GM19238 (cell line): ENCODE measurements around the gene HSPA12A.

Experiments
- DNase-seq: peaks from one replicate; pipeline ENCODE4 v3.0.0; 2011; ENCODE audit warnings: low spot score; ENCODE audit not compliant: insufficient read length

Gene HSPA12A

DNA sequence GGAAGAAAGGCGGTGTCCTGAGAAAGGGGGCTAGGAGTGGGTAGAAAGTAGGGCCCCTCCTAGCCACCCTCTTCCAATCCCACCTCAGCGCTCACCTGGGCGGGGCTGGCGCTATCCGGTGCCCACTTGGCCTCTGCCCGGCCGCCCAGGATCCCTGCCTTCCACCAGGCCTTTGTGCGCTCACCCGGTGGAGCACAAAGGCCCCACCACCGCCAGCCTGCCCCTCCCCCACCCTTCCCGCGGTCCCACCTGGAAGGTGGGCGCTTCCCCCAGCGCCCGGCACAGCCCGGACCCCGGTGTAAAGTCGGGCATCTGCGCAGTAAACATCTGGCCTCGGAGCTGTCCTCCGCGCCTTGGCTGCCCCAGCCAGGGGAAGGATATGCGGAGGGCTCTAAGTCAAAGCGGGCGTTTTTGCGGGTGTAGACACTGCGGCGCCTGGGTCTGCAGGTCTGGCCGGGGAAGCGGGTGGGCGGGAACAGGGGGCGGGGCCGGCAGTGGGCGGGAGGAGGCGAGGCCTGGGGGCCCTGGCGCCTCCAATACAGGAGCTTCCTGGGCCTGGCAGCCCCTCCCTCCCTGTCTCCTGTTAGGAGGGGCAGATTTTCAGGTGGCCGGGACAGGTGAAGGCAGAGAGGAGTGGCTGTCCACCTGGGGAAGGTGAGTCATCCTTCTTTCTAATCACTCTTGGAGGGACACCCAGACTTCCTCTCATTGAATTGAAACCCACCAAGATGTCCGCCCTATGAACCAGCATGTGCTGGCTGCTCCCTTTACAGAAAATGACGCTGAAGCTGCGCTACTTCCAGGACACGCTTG, 72.3 kb downstream of the HSPA12A start:
- no peak for DNase-seq

DNA sequence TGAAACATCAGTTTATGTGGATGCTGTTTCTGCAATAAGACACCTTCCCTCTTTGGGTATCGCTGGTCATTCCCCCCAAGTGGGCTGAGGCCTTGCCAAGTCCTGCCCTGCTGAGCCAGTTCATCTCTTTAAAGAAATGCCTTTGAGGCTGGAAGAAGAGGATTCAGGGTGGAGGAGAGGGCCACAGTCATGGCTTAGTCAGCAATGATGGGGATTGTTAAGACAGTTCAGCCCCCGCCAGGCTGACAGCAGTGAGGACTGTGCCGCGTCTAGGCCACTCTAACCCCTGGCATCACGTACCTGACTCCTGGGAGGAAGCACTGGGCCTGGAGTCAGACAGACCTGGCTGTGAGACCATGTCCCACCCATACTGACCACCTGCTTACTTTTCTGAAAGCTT, 73.3 kb downstream of the HSPA12A start:
- no peak for DNase-seq

DNA sequence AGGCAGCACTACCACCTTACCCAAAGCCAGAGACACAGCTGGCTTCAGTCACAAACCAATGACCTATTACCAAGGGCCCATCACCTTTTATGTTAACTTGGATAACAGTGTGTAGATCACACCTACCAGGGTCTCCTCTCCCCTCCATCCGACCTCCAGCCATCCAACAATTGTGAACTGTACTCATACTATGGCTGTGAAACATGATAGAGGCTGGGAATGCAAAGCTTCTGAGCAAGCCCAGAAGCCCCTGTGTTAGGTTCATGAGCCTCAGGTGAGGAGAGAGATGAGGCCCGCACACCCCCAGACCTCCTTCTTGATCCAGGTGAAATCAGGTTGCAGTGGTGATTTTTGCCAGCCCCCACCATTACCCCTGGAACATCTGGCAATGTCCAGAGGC, 73.9 kb downstream of the HSPA12A start:
- no peak for DNase-seq

DNA sequence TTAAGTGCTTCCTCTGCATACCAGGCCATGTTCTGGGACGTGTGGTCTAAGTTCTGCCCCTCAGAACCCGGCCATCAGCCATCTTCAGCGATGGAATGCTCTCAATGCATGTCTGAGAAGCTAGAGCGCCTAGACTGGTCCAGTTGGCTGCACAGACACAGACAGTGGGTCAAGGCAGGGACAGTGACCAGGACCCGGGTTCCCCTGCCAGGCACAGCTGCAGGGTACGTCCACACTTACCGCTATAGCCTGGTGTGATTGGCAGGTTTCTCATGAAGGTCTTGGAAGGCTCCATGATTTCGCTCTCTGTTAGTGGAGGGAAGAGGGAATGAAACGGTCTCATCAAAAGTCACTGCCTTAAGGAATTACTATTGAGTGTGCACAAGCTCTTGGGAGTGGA, 74.3 kb downstream of the HSPA12A start:
- no peak for DNase-seq

DNA sequence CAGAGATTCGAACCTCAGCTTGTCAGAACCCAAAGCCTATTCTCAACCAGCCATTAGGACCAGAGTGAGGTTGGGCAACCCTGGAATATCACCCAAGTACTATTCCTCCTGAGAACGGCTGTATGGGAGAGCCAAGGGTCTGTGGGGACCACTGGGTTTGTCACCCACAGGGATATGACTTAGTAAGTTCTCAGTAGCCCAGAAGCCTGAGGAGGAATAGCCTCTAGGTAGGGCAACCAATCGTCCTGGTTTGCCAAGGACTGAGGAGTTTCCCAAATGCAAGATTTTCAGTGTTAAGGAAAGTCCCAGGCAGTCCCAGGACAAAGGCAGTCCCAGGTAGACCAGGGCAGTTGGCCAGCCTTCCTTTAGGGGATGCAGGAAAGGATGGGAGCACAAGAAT, 74.9 kb downstream of the HSPA12A start:
- DNase-seq: no peak

- no peak for DNase-seq
Observed at GRCh38 chr10:116665541-116666125, 76.7 kb downstream of the HSPA12A start.

DNA sequence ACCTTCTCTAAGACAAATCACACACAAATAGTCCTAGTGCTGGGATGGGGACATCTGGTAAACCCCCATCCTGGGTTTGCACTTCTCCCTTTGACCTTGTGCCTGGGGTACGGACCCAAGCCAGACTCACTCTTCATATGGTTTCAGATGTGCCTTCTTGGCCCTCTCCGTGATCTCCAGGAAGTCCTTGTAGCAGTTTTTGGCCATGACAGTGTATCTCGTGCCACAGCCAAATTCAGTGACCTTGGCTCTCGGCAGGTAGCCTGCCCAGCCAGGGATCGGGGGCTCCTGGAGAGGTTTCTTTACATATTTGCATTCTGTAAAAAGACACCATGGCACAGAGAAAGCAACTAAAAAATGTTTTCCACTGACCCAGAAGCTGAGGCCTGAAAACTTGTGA, 77.7 kb downstream of the HSPA12A start:
- DNase-seq: no peak

GRCh38 chr10:116663342-116663741, 79.0 kb downstream of the HSPA12A start:
- no peak for DNase-seq

- DNase-seq: no peak
Observed at GRCh38 chr10:116660860-116661259, 81.5 kb downstream of the HSPA12A start.

- DNase-seq: no peak
Observed at GRCh38 chr10:116659049-116659670, 83.2 kb downstream of the HSPA12A start.

DNA sequence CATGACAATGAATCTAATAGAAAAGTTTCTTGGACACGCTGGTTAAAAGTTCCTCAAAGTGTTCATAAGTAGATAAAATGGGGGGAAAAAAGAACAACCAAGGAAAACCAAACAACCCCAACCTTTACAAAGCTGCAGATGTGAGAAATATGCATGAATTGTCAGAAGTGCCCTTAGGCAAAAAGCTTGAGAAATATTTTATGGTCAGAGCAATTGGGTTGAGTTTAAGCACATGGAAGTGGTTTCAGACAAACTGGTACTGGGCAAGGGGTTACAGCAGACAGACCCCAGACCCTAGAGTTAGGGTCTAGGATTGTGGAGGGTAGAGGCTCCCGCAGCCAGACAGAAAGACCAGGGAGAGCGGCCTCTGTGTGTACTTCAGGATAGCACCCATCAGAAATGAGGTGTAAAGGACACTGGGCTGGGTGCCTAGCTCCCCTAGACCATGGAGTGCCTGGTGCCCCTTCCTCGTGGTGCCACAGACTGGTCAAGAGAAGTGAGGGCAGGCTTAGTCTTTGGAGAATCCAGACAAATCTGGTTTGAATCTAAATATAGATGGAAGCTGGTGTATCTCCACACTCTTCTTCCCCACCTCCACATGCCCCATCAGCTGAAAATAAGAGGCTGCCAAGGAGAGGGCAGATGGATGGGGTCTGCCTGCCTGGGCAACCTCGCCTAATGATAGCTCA, 84.4 kb downstream of the HSPA12A start:
- DNase-seq: no peak

DNA sequence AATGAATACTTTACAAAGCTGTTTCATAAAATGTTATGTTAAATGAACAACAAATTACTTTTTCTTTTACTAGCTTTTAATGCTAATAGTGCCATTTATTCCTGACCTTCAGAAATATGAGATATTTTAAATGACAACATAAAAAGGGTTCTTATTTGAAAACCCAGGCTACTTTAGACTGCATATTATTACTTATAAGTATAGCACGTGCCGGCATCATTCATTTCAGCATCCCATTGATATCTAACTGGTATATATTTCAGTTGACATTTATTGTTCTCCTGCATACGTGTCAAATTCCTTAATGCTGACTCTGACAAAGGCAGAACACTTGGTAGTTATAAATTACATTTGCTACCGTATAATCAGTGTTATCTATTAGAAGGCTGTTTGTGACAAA, 86.3 kb downstream of the HSPA12A start:
- no peak for DNase-seq

DNA sequence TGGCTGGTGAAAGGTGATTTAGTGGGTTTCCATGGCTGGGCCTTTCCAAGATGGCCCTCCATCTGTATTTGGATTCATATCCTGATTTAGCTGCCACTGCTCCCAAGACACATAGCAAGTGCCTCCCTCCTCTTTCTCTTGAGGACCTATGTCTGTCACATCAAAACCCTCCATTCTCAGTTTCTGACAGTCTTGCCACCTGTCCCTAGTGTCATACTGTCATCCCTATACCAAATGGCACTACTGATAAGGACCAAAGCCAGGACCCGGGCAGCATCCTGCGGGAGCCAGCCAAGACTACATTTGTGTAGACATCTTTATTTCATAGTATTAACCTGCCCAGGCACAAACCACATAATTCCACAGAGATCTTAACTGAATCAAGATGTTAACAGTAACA, 86.8 kb downstream of the HSPA12A start:
- no peak for DNase-seq

- no peak for DNase-seq
Observed at GRCh38 chr10:116654816-116655215, 87.5 kb downstream of the HSPA12A start.

DNA sequence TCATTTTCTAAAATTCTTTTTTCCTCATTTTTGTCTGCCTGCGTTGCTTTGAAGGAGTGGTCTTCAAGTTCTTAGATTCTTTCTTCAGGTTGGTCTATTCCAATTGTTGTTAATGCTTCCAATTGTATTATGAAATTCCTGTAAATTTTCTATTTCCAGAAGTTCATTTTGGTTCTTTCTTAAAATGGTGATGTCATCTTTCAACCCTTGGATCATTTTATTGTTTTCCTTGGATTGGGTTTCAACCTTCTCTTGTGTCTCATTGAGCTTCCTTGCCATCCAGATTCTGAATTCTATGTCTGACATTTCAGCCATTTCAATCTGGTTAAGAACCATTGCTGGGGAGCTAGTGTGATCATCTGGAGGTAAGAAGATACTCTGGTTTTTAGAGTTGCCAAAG, 88.5 kb downstream of the HSPA12A start:
- no peak for DNase-seq

- DNase-seq: no peak
Observed at GRCh38 chr10:116648903-116649302, 93.5 kb downstream of the HSPA12A start.

- DNase-seq: no peak
Observed at GRCh38 chr10:116646502-116646901, 95.9 kb downstream of the HSPA12A start.

DNA sequence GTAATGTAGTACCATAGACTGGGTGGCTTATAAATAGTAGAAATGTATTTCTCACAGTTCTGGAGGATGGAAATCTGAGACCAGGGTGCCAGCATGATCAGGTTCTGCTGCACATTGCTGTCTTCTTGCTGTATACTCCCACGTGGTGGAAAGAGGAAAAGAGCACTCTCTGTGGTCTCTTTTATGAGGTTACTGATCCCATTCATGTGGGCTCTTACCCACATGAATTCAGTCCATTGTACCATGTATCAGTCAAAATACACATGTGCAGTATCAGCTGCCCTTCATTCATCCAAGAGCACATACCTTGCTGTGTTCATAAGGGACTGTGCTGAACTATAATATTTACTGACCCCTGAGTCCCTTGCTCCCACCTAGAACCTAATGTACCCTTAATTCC, 104.5 kb downstream of the HSPA12A start:
- no peak for DNase-seq

GRCh38 chr10:116636976-116637375, 105.4 kb downstream of the HSPA12A start:
- DNase-seq: no peak

DNA sequence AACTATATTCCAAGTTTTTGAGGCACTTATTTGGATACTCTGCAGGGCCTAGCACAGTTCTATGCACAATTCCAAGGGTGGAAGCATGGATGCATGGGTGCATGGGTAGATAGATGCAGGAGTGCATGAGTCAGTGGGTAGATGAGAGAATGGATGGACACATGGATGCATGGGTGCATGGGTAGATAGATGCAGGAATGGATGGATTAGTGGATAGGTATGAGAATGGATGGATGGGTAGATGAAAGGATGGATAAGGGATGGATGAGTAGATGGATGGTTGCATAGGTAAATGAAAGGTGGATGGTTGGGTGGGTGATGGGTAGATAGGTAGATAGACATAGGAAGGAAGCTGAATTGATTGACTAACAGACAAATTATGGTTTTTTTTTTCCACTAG, 106.0 kb downstream of the HSPA12A start:
- no peak for DNase-seq

GRCh38 chr10:116634126-116634975, 108.0 kb downstream of the HSPA12A start:
- DNase-seq: no peak
